CD14-positive monocyte (primary cell): ENCODE results near the gene SDK1. TPM values are rescaled to one million over a fixed set of nuclear protein-coding genes. Genes with fewer than 3 reads are reported as not detected.
A peak's percentile ranks its signal among the peaks of the same experiment; 100 is the strongest.

Source experiments
- DNase-seq, 3 donors: peaks; one replicate each; pipeline ENCODE4 v3.0.0-alpha.2; 2011 to 2022
- H2AFZ ChIP-seq: 2 replicates; pipeline ENCODE4 v1.6.0; 2012; ENCODE audit warnings: mild to moderate bottlenecking, low read depth, low read length, inconsistent platforms; ENCODE audit not compliant: insufficient read depth, poor library complexity, severe bottlenecking
- H3K27ac ChIP-seq, 2 donors: 1 replicate in 1 of 2; 2 replicates in 1 of 2; pipeline ENCODE4 v1.5.1; 2012 to 2013; ENCODE audit warnings: low read length in 2 of 2, control low read depth in 1 of 2, inconsistent platforms in 1 of 2, low read depth in 1 of 2, mild to moderate bottlenecking in 1 of 2
- H3K27me3 ChIP-seq, 2 donors: one replicate each; pipeline versions ENCODE4 v1.6.0 to v1.6.1; 2011 to 2013; ENCODE audit warnings: low read length in 2 of 2; ENCODE audit not compliant: control insufficient read depth in 2 of 2, insufficient read depth in 2 of 2
- H3K36me3 ChIP-seq, 2 donors: replicated peaks in 1 of 2; 1 replicate in 1 of 2; 2 replicates in 1 of 2; pipeline versions ENCODE4 v1.5.1 to v1.6.1; 2012 to 2013; ENCODE audit warnings: low read length in 2 of 2, control low read depth in 1 of 2, inconsistent platforms in 1 of 2, mild to moderate bottlenecking in 1 of 2; ENCODE audit not compliant: insufficient read depth in 2 of 2, control insufficient read depth in 1 of 2
- H3K4me1 ChIP-seq, 2 donors: 1 replicate in 1 of 2; 2 replicates in 1 of 2; pipeline versions ENCODE4 v1.5.1 to v1.6.1; 2012 to 2013; ENCODE audit warnings: low read length in 2 of 2, control low read depth in 1 of 2, inconsistent platforms in 1 of 2, mild to moderate bottlenecking in 1 of 2, moderate library complexity in 1 of 2; ENCODE audit not compliant: insufficient read depth in 2 of 2, control insufficient read depth in 1 of 2
- H3K4me2 ChIP-seq: replicated peaks from 2 replicates; pipeline ENCODE3; 2012; ENCODE audit warnings: low read length, moderate library complexity, mild to moderate bottlenecking; ENCODE audit not compliant: poor library complexity, severe bottlenecking; ENCODE audit errors: extremely low read depth
- H3K4me3 ChIP-seq, 3 experiments: fragments of 200-600 bp in 1 of 3; sonication (generic) in 1 of 3; replicated peaks in 1 of 3; 1 replicate in 2 of 3; 2 replicates in 1 of 3; pipeline ENCODE4 v1.5.1; 2011 to 2013; ENCODE audit warnings: low read length in 3 of 3, mild to moderate bottlenecking in 3 of 3, control low read depth in 2 of 3, low read depth in 2 of 3, inconsistent platforms in 1 of 3, moderate library complexity in 1 of 3
- H3K79me2 ChIP-seq: 2 replicates; pipeline ENCODE4 v1.6.0; 2012; ENCODE audit warnings: mild to moderate bottlenecking, control low read depth, inconsistent platforms, low read length, moderate library complexity; ENCODE audit not compliant: insufficient read depth
- H3K9ac ChIP-seq: 2 replicates; pipeline ENCODE4 v1.6.0; 2017; ENCODE audit warnings: low read length, mild to moderate bottlenecking; ENCODE audit not compliant: insufficient read depth, poor library complexity, severe bottlenecking
- H3K9me3 ChIP-seq, 2 donors: replicated peaks in 1 of 2; 1 replicate in 1 of 2; 2 replicates in 1 of 2; pipeline versions ENCODE4 v1.5.1 to v1.6.1; 2012 to 2013; ENCODE audit warnings: low read length in 2 of 2, control low read depth in 1 of 2; ENCODE audit not compliant: control insufficient read depth in 1 of 2, insufficient read depth in 1 of 2
- H4K20me1 ChIP-seq: 2 replicates; pipeline ENCODE4 v1.6.0; 2012; ENCODE audit warnings: mild to moderate bottlenecking, low read length, control low read depth, moderate library complexity; ENCODE audit not compliant: insufficient read depth
- H3K27ac Mint-ChIP-seq, 7 donors: one replicate each; pipeline ENCODE4 v1.8.0; 2020; ENCODE audit warnings: mild to moderate bottlenecking in 7 of 7, mixed read lengths in 7 of 7, moderate library complexity in 6 of 7, inconsistent platforms in 2 of 7
- H3K27me3 Mint-ChIP-seq, 3 donors: one replicate each; pipeline ENCODE4 v1.8.0; 2021 to 2022; ENCODE audit warnings: low read depth in 3 of 3, mild to moderate bottlenecking in 3 of 3, mixed read lengths in 3 of 3, moderate library complexity in 3 of 3, inconsistent platforms in 1 of 3
- H3K36me3 Mint-ChIP-seq, 2 donors: one replicate each; pipeline ENCODE4 v1.8.0; 2020; ENCODE audit warnings: mixed read lengths in 2 of 2, inconsistent platforms in 1 of 2, mild to moderate bottlenecking in 1 of 2
- H3K4me1 Mint-ChIP-seq: one replicate; pipeline ENCODE4 v1.8.0; 2020; ENCODE audit warnings: mild to moderate bottlenecking, mixed read lengths
- H3K4me3 Mint-ChIP-seq, 2 donors: one replicate each; pipeline ENCODE4 v1.8.0; 2020; ENCODE audit warnings: mild to moderate bottlenecking in 2 of 2, mixed read lengths in 2 of 2, moderate library complexity in 1 of 2
- H3K9me3 Mint-ChIP-seq, 7 donors: one replicate each; pipeline ENCODE4 v1.8.0; 2020 to 2022; ENCODE audit warnings: mixed read lengths in 7 of 7, mild to moderate bottlenecking in 6 of 7, moderate library complexity in 6 of 7, inconsistent platforms in 2 of 7
- CTCF ChIP-seq: fragments of 200-600 bp; IDR thresholded peaks from one replicate; pipeline ENCODE4 v1.8.0; 2022; ENCODE audit warnings: antibody characterized with exemption, mild to moderate bottlenecking
- WGBS: methylation state at CpG from one replicate; pipeline ENCODE4 v1.1.5; 2013; ENCODE audit warnings: missing lambda C conversion rate; ENCODE audit not compliant: insufficient coverage; 5-methylcytosine and 5-hydroxymethylcytosine counted together
- intact Hi-C, 2 donors: fragments of 100-400 bp; cut with micrococcal nuclease; formaldehyde crosslinking; loops; one replicate each; pipeline versions ENCODE4 v1.15.0 to v1.15.1; 2023
- polyA plus RNA-seq, 3 donors: library from polyadenylated mRNA; depleted of rRNA in 1 of 3; unstranded in 2 of 3; stranded (reverse) in 1 of 3; fragments of 300-500 nt in 2 of 3; fragments of >200 nt in 1 of 3; fragmentation: Illumina TruSeq in 2 of 3; gene quantifications; 1 replicate in 2 of 3; 2 replicates in 1 of 3; pipeline ENCODE4 v1.2.3, GENCODE V29; 2012 to 2021

Gene SDK1
- polyA plus RNA-seq, 3 donors, result 0.01 TPM; not detected in 2

- no peak overlapping the region for H3K27ac ChIP-seq
- peaks cover 0 to 2% (median 1%) of the 10 kb centered on the region in 3 donors for H3K27me3 Mint-ChIP-seq
- H3K27me3 ChIP-seq, result no peaks in the 10 kb centered on the region
- H3K4me3 ChIP-seq, result no peak overlapping the region
- WGBS, result no CpG with 5 or more reads among the region's 6 CpGs
- no peak overlapping the region for H2AFZ ChIP-seq
- H3K36me3 ChIP-seq, result no peaks in the 10 kb centered on the region
- no peak for DNase-seq
- H3K9ac ChIP-seq, result no peak overlapping the region
- no peak overlapping the region for H3K4me2 ChIP-seq
- H3K9me3 Mint-ChIP-seq, result peaks cover 15 to 39% (median 21%) of the 10 kb centered on the region in 7 donors
- no peak for TF ChIP-seq CTCF
- no peak overlapping the region for H3K4me3 Mint-ChIP-seq
- intact Hi-C loops, result no loop called here
- no peaks in the 10 kb centered on the region for H4K20me1 ChIP-seq
- no peak overlapping the region for H3K27ac Mint-ChIP-seq
- no peaks in the 10 kb centered on the region for H3K4me1 ChIP-seq
- no peaks in the 10 kb centered on the region for H3K36me3 Mint-ChIP-seq
- no peaks in the 10 kb centered on the region for H3K4me1 Mint-ChIP-seq
- no peaks in the 10 kb centered on the region for H3K79me2 ChIP-seq
- H3K9me3 ChIP-seq, result peaks cover 16 to 41% of the 10 kb centered on the region in 2 donors
Observed at GRCh38 chr7:4241304-4241612, 940.2 kb downstream of the SDK1 start.

GRCh38 chr7:4241791-4242190, 940.7 kb downstream of the SDK1 start:
- TF ChIP-seq CTCF, result no peak
- Mint-ChIP-seq H3K4me3 (no peak overlapping the region), H3K4me1 (no peaks in the 10 kb centered on the region), H3K9me3 (peaks cover 15 to 38% (median 24%) of the 10 kb centered on the region in 7 donors), H3K27me3 (peaks cover 0 to 2% (median 1%) of the 10 kb centered on the region in 3 donors), H3K27ac (peak overlapping the region in 1 of 7 donors; percentile 13), H3K36me3 (no peaks in the 10 kb centered on the region)
- Histone ChIP-seq H3K9ac (no peak overlapping the region), H3K27me3 (no peaks in the 10 kb centered on the region), H3K27ac (no peak overlapping the region), H4K20me1 (no peaks in the 10 kb centered on the region), H3K4me1 (no peaks in the 10 kb centered on the region), H3K36me3 (no peaks in the 10 kb centered on the region), H3K4me2 (no peak overlapping the region), H2AFZ (no peak overlapping the region), H3K4me3 (no peak overlapping the region), H3K9me3 (peaks cover 18 to 47% of the 10 kb centered on the region in 2 donors), H3K79me2 (no peaks in the 10 kb centered on the region)
- DNase-seq, result no peak
- intact Hi-C loops, result no loop called here
- 95% methylated on average over 12 of the region's 12 CpGs for WGBS
